K562 (cell line): ENCODE data around the gene SETD4. TPM values are rescaled to one million over a fixed set of nuclear protein-coding genes. Genes with fewer than 3 reads are reported as not detected.
A peak's percentile ranks its signal among the peaks of the same experiment; 100 is the strongest.

ENCODE experiments used
- ATAC-seq: fragments of 200-7000 bp; cut with Tn5 transposase; 3 replicates; pipeline ENCODE4 v1.9.1; 2020; ENCODE audit warnings: moderate library complexity
- BruUV-seq: library from RNA; stranded (reverse); fragments of 400-500 nt; replicated peaks from 2 replicates; lab custom pipeline; 2021; lab: Mats Ljungman, UMichigan
- CTCF ChIA-PET: fragments of 300-600 bp; formaldehyde crosslinking; extraction: SDS; loops from one replicate; lab custom pipeline; 2021; ENCODE audit warnings: low intra/inter-chr PET ratio; lab: Yijun Ruan, JAX
- POLR2A ChIA-PET: fragments of 300-600, 350-650 bp; sonication (Branson Sonifier 250); formaldehyde crosslinking; extraction: SDS; loops from one replicate; lab custom pipeline; 2021; ENCODE audit warnings: antibody characterized with exemption, inconsistent platforms; lab: Yijun Ruan, JAX
- DNase-seq, 4 experiments: peaks; one replicate each; pipeline versions ENCODE4 v3.0.0 to v3.0.0-alpha.2; 2011 to 2018; ENCODE audit warnings: low spot score in 3 of 4, mixed read lengths in 3 of 4; ENCODE audit errors: extremely low read depth in 1 of 4
- FAIRE-seq: peaks from 2 replicates; lab custom pipeline; 2011; peaks lifted over from hg19 to GRCh38; lab: Jason Lieb, UNC
- H2AFZ ChIP-seq: 2 replicates; pipeline ENCODE4 v1.6.0; 2011; ENCODE audit warnings: low read depth, low read length, control low read depth, inconsistent platforms
- H3K27ac ChIP-seq: fragments of 200-600 bp; 3 replicates; pipeline ENCODE4 v1.8.0; 2011; ENCODE audit warnings: low read depth, mild to moderate bottlenecking, control low read depth, inconsistent platforms, low read length, moderate library complexity, mixed read lengths; ENCODE audit errors: extremely low read depth
- H3K27me3 ChIP-seq, 2 experiments: fragments of 300-600 bp in 1 of 2; 2 replicates in 1 of 2; 3 replicates in 1 of 2; pipeline versions ENCODE4 v1.6.0 to v1.8.0; 2011; ENCODE audit warnings: inconsistent platforms in 2 of 2, low read length in 2 of 2, mild to moderate bottlenecking in 1 of 2, mixed read lengths in 1 of 2, moderate library complexity in 1 of 2; ENCODE audit not compliant: control insufficient read depth in 2 of 2, insufficient read depth in 2 of 2
- H3K36me3 ChIP-seq: fragments of 300-600 bp; 3 replicates; pipeline ENCODE4 v1.8.0; 2011; ENCODE audit warnings: mild to moderate bottlenecking, low read length, inconsistent platforms; ENCODE audit not compliant: control insufficient read depth, insufficient read depth
- H3K4me1 ChIP-seq, 2 experiments: fragments of 200-600 bp in 1 of 2; replicated peaks in 1 of 2; 2 replicates in 1 of 2; 3 replicates in 1 of 2; pipeline versions ENCODE4 v1.5.1 to v1.8.0; 2011; ENCODE audit warnings: inconsistent platforms in 2 of 2, low read length in 2 of 2, mild to moderate bottlenecking in 1 of 2, mixed read lengths in 1 of 2, moderate library complexity in 1 of 2; ENCODE audit not compliant: control insufficient read depth in 2 of 2, insufficient read depth in 2 of 2
- H3K4me2 ChIP-seq: 2 replicates; pipeline ENCODE4 v1.6.1; 2011; ENCODE audit warnings: low read length, control low read depth, inconsistent platforms, mixed read lengths; ENCODE audit not compliant: insufficient read depth
- H3K4me3 ChIP-seq: fragments of 200-600 bp; sonication (generic), shearing (Covaris generic); 2 replicates; pipeline ENCODE4 v1.5.1; 2016; ENCODE audit warnings: control low read depth, inconsistent platforms
- H3K79me2 ChIP-seq: fragments of 200-600 bp; 3 replicates; pipeline ENCODE4 v1.8.0; 2011; ENCODE audit warnings: low read length, inconsistent platforms; ENCODE audit not compliant: control insufficient read depth, insufficient read depth
- H3K9ac ChIP-seq, 2 experiments: 2 replicates each; pipeline versions ENCODE4 v1.6.0 to v1.6.1; 2011; ENCODE audit warnings: low read depth in 2 of 2, low read length in 2 of 2, control low read depth in 1 of 2, inconsistent platforms in 1 of 2, mild to moderate bottlenecking in 1 of 2, mixed read lengths in 1 of 2; ENCODE audit not compliant: insufficient read depth in 1 of 2
- H3K9me1 ChIP-seq: one replicate; pipeline ENCODE4 v1.6.0; 2011; ENCODE audit warnings: inconsistent platforms, mild to moderate bottlenecking, low read length, moderate library complexity; ENCODE audit not compliant: control insufficient read depth, insufficient read depth
- H3K9me3 ChIP-seq: replicated peaks from 2 replicates; pipeline ENCODE4 v1.5.1; 2011; ENCODE audit warnings: low read depth, low read length, inconsistent platforms; ENCODE audit not compliant: control insufficient read depth, insufficient read depth
- H4K20me1 ChIP-seq: replicated peaks from 2 replicates; pipeline ENCODE4 v1.6.1; 2011; ENCODE audit warnings: low read length, inconsistent platforms, mixed read lengths; ENCODE audit not compliant: control insufficient read depth, insufficient read depth
- DIDO1 ChIP-seq: fragments of 450-650 bp; IDR thresholded peaks from 2 replicates; pipeline ENCODE4 v1.6.1; 2016; ENCODE audit warnings: low read depth, missing biosample characterization, missing genetic modification characterization
- GTF2F1 ChIP-seq: IDR thresholded peaks from 2 replicates; pipeline ENCODE4 v1.6.1; 2011; ENCODE audit warnings: low read depth, low read length, improper control_type of control experiment
- HMGN3 ChIP-seq: IDR thresholded peaks from 2 replicates; pipeline ENCODE4 v1.6.1; 2011; ENCODE audit warnings: borderline replicate concordance, low read depth, mild to moderate bottlenecking, mixed read lengths, low read length; ENCODE audit not compliant: insufficient read length; ENCODE audit errors: extremely low read depth
- KAT8 ChIP-seq: fragments of 450-650 bp; IDR thresholded peaks from 2 replicates; pipeline ENCODE4 v1.6.1; 2016; ENCODE audit warnings: low read depth, mild to moderate bottlenecking
- MTA2 ChIP-seq: fragments of 450-650 bp; IDR thresholded peaks from 2 replicates; pipeline ENCODE4 v1.6.1; 2016; ENCODE audit warnings: low read depth
- MYNN ChIP-seq, 2 experiments: sonication (generic); formaldehyde crosslinking in 1 of 2; IDR thresholded peaks; 2 replicates each; pipeline versions ENCODE4 v1.5.0 to v1.6.1; 2016 to 2020; ENCODE audit warnings: antibody characterized with exemption in 1 of 2, missing genetic modification reagents in 1 of 2
- NFE2 ChIP-seq: IDR thresholded peaks from 2 replicates; pipeline ENCODE4 v1.6.1; 2014; ENCODE audit warnings: antibody characterized with exemption, low read depth
- NFIC ChIP-seq: fragments of 450-650 bp; IDR thresholded peaks from 2 replicates; pipeline ENCODE4 v1.6.1; 2017; ENCODE audit warnings: mild to moderate bottlenecking, inconsistent platforms
- NR2C1 ChIP-seq, 2 experiments: fragments of 450-650 bp; IDR thresholded peaks; 2 replicates each; pipeline ENCODE4 v1.6.1; 2017; ENCODE audit warnings: mild to moderate bottlenecking in 2 of 2, antibody characterized with exemption in 1 of 2, inconsistent platforms in 1 of 2, missing compliant biosample characterization in 1 of 2, missing genetic modification characterization in 1 of 2
- POLR2A ChIP-seq: fragments of 450-650 bp; conservative IDR thresholded peaks from 2 replicates; pipeline ENCODE4 v1.6.1; 2016
- RNF2 ChIP-seq: sonication (generic); IDR thresholded peaks from 2 replicates; pipeline ENCODE4 v1.6.1; 2016
- ZBTB1 ChIP-seq: sonication (generic); formaldehyde crosslinking; IDR thresholded peaks from 2 replicates; pipeline ENCODE4 v1.8.1; 2023; ENCODE audit warnings: missing genetic modification reagents, low read depth, mild to moderate bottlenecking, borderline replicate concordance
- ZFP30 ChIP-seq: fragments of 250-450 bp; sonication (Bioruptor Pico); IDR thresholded peaks from 2 replicates; pipeline ENCODE4 v1.8.0; 2022; ENCODE audit warnings: moderate library complexity, mild to moderate bottlenecking, inconsistent platforms, borderline replicate concordance
- ZNF263 ChIP-seq: sonication (generic); formaldehyde crosslinking; IDR thresholded peaks from 2 replicates; pipeline ENCODE4 v1.8.0; 2022; ENCODE audit warnings: mild to moderate bottlenecking, missing genetic modification reagents, borderline replicate concordance
- WGBS: fragments of 100-300 bp; shearing (Covaris generic); methylation state at CpG from one replicate; pipeline ENCODE4 v1.1.6; 2016; ENCODE audit warnings: low coverage, mixed read lengths; ENCODE audit not compliant: insufficient coverage; ENCODE audit errors: missing lambda C conversion rate; 5-methylcytosine and 5-hydroxymethylcytosine counted together
- in situ Hi-C: fragments of 300-500 bp; cut with MboI; formaldehyde crosslinking; loops from 4 replicates; pipeline ENCODE4 v1.15.0; 2018; ENCODE audit warnings: inconsistent platforms, mixed read lengths
- intact Hi-C: fragments of 100-400 bp; cut with micrococcal nuclease; formaldehyde crosslinking; loops from 2 replicates; pipeline ENCODE4 v1.14.2; 2022
- polyA plus RNA-seq, 8 experiments: library from polyadenylated mRNA; depleted of rRNA in 4 of 8; stranded (reverse) in 5 of 8; unstranded in 3 of 8; fragments of >200 nt; fragmentation: Nextera tagmentation in 2 of 8; fragmentation: Illumina TruSeq in 1 of 8; extraction: Ambion mirVana in 2 of 8; extraction: Trizol in 1 of 8; gene quantifications; 2 replicates each; pipeline versions ENCODE4 v1.2.1 to v1.2.3, GENCODE V29; 2011 to 2014; ENCODE audit warnings: inconsistent platforms in 1 of 8, missing spikeins in 1 of 8
- total RNA-seq, 7 experiments: library from RNA; depleted of rRNA in 6 of 7; stranded (reverse); fragments of >200 nt in 6 of 7; fragmentation: Illumina TruSeq in 2 of 7; extraction: Trizol in 2 of 7; gene quantifications; 2 replicates each; pipeline versions ENCODE4 v1.2.1 to v1.2.3, GENCODE V29; 2011 to 2021; ENCODE audit warnings: low replicate concordance in 1 of 7
- TF ChIP-seq, protein P1 (sequence below): sonication (generic); formaldehyde crosslinking; IDR thresholded peaks from 2 replicates; pipeline ENCODE4 v1.5.0; 2020; ENCODE audit warnings: missing genetic modification reagents

The SETD4 gene
- total and polyA plus RNA-seq, 9 of the 15 experiments (the other 6 are each of a cell fraction or from before 2014, with no cell fraction given): 16.1 to 51.3 (median 25.7) TPM

DNA sequence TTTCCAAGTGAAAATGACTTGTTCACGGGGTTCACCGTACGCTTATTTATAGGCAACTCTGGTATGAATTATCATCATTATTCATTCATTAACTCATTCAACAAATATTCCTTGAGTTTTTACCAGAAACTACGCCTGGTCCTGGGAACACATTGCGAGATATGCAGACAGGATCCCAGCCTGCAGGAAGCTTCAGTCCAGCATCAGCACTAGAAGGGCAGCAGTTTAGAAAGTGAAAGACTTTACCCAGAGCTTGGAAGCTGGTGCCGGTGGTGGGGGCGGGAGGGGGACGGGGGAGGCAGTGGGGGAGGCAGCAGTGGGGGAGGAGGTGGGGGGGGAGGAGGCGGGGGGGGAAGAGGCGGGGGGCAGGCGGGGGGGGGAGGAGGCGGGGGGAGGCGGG is 55.9 kb downstream of the SETD4 start:
- no peak for TF ChIP-seq RNF2
- TF ChIP-seq NFE2: no peak
- Histone ChIP-seq H3K9me3 (no peaks in the 10 kb centered on the region), H3K4me1 (peaks cover 0 to 8% of the 10 kb centered on the region in 2 experiments; a peak in 4 of 5 replicates), H3K36me3 (no peaks in the 10 kb centered on the region), H3K9me1 (no peaks in the 10 kb centered on the region), H3K4me3 (no peak overlapping the region), H2AFZ (peak overlapping the region; percentile 22; the same call in 1 of the 2 replicates), H3K27me3 (peaks cover 10 to 27% of the 10 kb centered on the region in 2 experiments), H3K27ac (no peak overlapping the region), H3K4me2 (no peak overlapping the region), H3K79me2 (no peaks in the 10 kb centered on the region), H3K9ac (no peak overlapping the region), H4K20me1 (no peaks in the 10 kb centered on the region)
- no TSS peak for BruUV-seq
- ATAC-seq (0 out of 3 replicates have a peak, but pooled peaks have one; percentile 27), DNase-seq (peak in 3 of 4 experiments; percentile 36 to 48 (median 45)), FAIRE-seq (no peak)
- ChIA-PET POLR2A (no interaction called here), CTCF (no interaction called here)
- 58% methylated on average over 5 of the region's 13 CpGs for WGBS
- in situ Hi-C loops (no loop called here), intact Hi-C loops (no loop called here)

DNA sequence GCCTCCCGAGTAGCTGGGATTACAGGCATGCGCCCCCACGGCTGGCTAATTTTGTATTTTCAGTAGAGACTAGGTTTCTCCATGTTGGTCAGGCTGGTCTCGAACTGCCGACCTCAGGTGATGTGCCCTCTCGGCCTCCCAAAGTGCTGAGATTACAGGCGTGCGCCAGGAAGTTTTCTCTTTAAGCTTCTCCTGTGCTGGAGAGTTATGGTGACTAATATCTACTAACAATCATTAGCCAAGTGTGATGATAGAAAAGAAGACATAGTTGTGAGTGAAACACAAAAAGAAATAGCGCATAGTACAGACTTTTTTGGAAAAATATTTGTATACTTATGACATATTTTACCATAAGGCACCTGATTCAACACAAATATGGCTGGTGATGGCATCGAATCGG is 56.5 kb downstream of the SETD4 start:
- Histone ChIP-seq H3K4me3 (no peak overlapping the region), H2AFZ (no peak overlapping the region), H3K4me2 (no peak overlapping the region), H3K27ac (no peak overlapping the region), H3K9me3 (no peaks in the 10 kb centered on the region), H3K36me3 (no peaks in the 10 kb centered on the region), H3K9me1 (no peaks in the 10 kb centered on the region), H3K9ac (no peak overlapping the region), H3K27me3 (peaks cover 7 to 31% of the 10 kb centered on the region in 2 experiments), H4K20me1 (no peaks in the 10 kb centered on the region), H3K79me2 (no peaks in the 10 kb centered on the region), H3K4me1 (peaks cover 0 to 8% of the 10 kb centered on the region in 2 experiments; a peak in 4 of 5 replicates)
- in situ Hi-C loops: no loop called here
- intact Hi-C loops: no loop called here
- CTCF ChIA-PET: no interaction called here
- FAIRE-seq: no peak
- DNase-seq: no peak
- POLR2A ChIA-PET: no interaction called here
- ATAC-seq: no peak
- WGBS: 15% methylated on average over 11 of the region's 11 CpGs
- BruUV-seq: no TSS peak
- no peak for TF ChIP-seq MYNN (IDR thresholded peaks at IDR 0.05)
- TF ChIP-seq MYNN (CRISPR knock-in tag; IDR thresholded peaks at IDR 0.05): no peak
- TF ChIP-seq GTF2F1: no peak
- TF ChIP-seq ZBTB1: no peak
- TF ChIP-seq ZFP30 (CRISPR knock-in tag): no peak
- TF ChIP-seq DIDO1 (tag): no peak
- no peak for TF ChIP-seq POLR2A
- no peak for TF ChIP-seq NR2C1 (IDR thresholded peaks at IDR 0.05)
- TF ChIP-seq NR2C1 (tag; IDR thresholded peaks at IDR 0.05): no peak
- TF ChIP-seq ZNF263 (CRISPR knock-in tag): no peak
- no peak for TF ChIP-seq NFIC
- TF ChIP-seq MTA2: no peak
- no peak for TF ChIP-seq KAT8
- no peak for TF ChIP-seq HMGN3
- TF ChIP-seq, protein P1, sequence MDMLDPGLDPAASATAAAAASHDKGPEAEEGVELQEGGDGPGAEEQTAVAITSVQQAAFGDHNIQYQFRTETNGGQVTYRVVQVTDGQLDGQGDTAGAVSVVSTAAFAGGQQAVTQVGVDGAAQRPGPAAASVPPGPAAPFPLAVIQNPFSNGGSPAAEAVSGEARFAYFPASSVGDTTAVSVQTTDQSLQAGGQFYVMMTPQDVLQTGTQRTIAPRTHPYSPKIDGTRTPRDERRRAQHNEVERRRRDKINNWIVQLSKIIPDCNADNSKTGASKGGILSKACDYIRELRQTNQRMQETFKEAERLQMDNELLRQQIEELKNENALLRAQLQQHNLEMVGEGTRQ (CRISPR knock-in tag): no peak
